HG03045 (cell line): Measurements from ENCODE around the gene CFP.

Experiments
- ATAC-seq: cut with Tn5 transposase; IDR thresholded peaks from one replicate; pipeline ENCODE4 v1.9.1; 2021; ENCODE audit warnings: mild to moderate bottlenecking, moderate library complexity; ENCODE audit not compliant: unreplicated experiment

Gene CFP

DNA sequence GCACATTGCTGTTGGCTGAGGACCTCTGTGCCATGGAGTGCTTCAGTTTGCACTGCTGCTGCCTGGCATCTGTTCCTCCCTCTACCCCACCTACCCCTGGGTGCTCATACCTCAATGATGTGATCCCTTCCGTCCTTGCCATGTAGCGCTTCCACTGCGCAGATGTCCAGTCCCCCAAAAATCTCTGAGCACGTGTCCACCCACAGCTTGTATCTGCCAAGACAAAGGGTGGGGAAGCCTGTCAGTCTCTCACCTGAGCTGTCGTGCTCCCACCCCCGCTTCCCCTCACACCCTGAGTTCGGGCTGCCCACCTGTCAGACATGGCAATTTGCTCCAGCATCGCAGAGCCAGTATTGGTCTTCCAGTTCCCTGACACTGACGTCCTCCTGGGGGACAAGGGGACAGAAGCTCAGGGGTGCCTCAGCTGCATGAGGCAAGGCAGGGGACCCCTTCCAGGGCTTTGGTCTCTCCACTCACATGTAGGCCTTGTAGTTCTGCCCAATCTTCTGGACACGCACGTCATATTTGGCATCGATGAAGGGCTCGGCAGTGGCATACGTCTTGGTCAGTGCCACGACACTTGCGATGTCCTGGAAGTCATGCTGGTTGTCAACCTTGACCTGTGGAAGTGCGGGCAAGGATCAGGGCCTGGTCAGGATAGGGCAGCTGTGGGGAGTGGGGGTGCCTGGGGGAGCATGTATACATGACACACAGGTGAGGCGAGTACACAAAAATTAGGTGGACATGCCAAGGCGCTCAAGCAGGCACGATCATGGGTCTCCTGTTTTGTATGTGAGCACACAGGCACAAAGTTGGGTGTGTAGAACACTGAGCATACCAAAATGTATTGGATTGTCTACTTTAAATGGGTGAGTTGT, 53.5 kb downstream of the CFP start:
- ATAC-seq, result no peak

DNA sequence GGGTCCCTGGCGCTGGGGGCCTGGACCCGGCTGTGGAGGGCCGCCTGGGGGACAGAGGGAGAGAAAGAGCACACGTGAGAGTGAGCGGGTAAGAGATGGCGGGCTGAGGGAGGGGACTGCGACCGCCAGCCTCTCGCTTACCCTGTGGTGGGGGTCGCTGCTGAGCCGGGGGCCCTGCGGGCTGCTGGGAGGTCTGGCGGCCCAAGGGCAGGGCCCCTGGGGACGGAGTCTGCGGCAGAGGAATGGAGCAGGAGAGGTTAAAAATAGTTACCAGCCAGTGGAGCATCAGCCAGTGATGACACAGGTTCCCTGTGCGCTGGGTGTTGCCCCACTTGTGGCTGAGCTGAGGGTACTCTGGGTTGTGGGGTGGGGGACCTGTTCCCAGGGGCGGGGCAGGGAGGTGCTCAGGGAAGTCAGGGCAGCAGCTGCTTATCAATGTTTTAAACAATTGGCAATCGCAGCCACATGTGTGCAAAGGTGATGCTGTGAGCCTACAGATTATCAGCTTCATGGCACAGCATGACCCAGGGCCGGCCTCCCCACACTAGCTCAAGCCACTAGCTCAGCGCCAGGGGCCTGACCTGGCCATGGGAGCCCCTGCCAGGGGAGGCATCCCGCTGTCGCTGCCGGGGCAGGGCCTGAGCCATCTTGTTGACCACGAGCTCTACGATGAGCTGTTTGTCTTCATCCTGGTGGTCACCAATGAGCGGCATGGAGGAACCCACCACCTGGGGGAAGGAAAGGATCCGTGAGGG, 55.0 kb downstream of the CFP start:
- no peak for ATAC-seq

DNA sequence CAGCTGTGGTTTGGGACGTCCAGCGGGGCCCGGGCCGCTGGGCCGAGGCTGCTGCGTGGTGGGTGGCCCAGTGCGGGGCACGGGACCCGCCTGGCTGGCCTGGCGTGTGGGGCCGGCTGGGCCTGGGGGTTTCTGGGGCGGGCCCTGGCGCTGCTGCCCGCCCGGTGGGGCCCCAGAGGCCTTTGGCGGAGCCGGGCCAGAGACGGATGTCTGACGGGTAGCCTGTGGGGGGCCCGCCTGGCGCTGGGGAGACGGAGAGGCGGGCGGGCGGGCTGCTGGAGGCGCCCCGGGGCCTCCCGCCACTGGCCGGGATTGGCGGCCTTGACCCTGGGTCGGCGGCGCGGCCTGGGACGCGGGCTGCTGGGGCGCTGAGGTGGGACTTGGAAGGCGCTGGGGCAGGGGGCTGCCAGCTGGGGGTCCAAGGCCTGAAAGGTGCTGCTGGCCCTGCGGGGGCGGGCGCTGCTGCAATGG, 55.6 kb downstream of the CFP start:
- ATAC-seq, result no peak

DNA sequence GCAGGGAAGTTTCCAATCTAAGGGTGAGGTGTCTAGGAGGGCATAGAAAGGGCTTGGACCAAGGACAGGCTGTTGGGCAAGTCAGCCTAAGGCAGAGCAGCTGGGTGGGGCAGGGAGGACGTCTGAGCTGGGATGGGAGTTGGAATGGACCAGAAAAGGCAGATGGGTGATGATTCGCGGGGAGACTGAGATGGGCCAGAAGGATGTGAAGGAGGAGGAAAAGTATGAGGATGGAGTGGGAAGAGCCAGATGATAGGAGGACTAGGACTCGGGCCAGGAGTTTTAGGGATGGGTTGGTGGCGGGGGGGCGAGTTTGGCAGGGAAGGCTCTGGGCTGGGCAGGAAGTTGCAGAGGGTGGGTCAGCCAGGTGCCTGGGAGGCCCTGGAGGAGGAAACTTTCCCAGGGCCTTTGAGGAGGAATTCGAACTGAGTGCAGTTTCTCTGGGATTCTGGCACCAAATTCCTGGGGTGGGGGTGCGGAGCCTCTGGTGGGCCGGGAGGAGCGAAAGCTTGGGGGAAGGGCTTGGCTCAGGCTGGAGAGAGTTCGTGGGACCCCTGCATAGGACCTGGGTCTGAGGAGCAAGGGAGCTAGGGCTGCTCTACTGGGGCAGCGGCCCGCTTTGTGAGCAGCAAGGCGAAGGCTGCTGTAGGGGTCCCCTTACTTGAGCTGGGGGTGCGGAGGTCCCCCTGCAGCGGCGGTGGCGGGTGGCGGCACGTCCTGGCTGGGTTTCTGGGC, 56.2 kb downstream of the CFP start:
- ATAC-seq, result no peak
